Transverse colon (tissue), 4 donors: Measurements from ENCODE around the gene CKLF. TPM values are rescaled to one million over a fixed set of nuclear protein-coding genes. Genes with fewer than 3 reads are reported as not detected.

ENCODE experiments used
- DNase-seq: peaks from one replicate; pipeline ENCODE4 v3.0.0-alpha.2; 2019
- H3K27ac ChIP-seq, 4 donors: fragments of 200-600 bp; sonication (generic); 2 replicates each; pipeline ENCODE4 v1.5.1; 2016 to 2018; ENCODE audit warnings: inconsistent platforms in 4 of 4
- H3K27me3 ChIP-seq: fragments of 200-600 bp; sonication (generic); 2 replicates; pipeline ENCODE4 v1.5.1; 2017; ENCODE audit warnings: inconsistent platforms
- H3K36me3 ChIP-seq, 4 donors: fragments of 200-600 bp; sonication (generic); 2 replicates each; pipeline ENCODE4 v1.5.1; 2017 to 2019; ENCODE audit warnings: inconsistent platforms in 4 of 4
- H3K4me1 ChIP-seq, 4 donors: fragments of 200-600 bp; sonication (generic); 2 replicates each; pipeline ENCODE4 v1.5.1; 2017 to 2020; ENCODE audit warnings: inconsistent platforms in 4 of 4
- H3K4me3 ChIP-seq, 4 donors: fragments of 200-600 bp; sonication (generic); 1 replicate in 1 of 4; 2 replicates in 3 of 4; pipeline versions ENCODE4 v1.5.1 to v1.6.1; 2017 to 2019; ENCODE audit warnings: inconsistent platforms in 4 of 4
- H3K9me3 ChIP-seq, 2 donors: fragments of 200-600 bp; sonication (generic); 2 replicates each; pipeline ENCODE4 v1.5.1; 2017 to 2019; ENCODE audit warnings: inconsistent platforms in 2 of 2
- EP300 ChIP-seq: sonication (generic); formaldehyde crosslinking; IDR thresholded peaks from one replicate; pipeline ENCODE4 v1.6.1; 2017; ENCODE audit warnings: antibody characterized with exemption, low read depth
- POLR2A ChIP-seq: fragments of 450-650 bp; IDR thresholded peaks from one replicate; pipeline ENCODE4 v1.6.1; 2016; ENCODE audit warnings: antibody characterized with exemption, mild to moderate bottlenecking, moderate library complexity
- POLR2AphosphoS5 ChIP-seq, 3 donors: sonication (generic); formaldehyde crosslinking; IDR thresholded peaks; one replicate each; pipeline ENCODE4 v1.6.1; 2016; ENCODE audit warnings: antibody characterized with exemption in 3 of 3
- WGBS, 2 donors: methylation state at CpG; one replicate each; pipeline ENCODE4 v1.1.5; 2018; ENCODE audit warnings: low coverage in 1 of 2; 5-methylcytosine and 5-hydroxymethylcytosine counted together
- in situ Hi-C, 4 donors: fragments of 200-750 bp; cut with MboI; loops; one replicate each; pipeline versions ENCODE4 v1.15.0 to v1.15.1; 2017; ENCODE audit warnings: low sequenced_read_pairs in 3 of 4, low pct_ligation_motif_present in 1 of 4, low pct_unique_long_range_greater_than_20kb in 1 of 4
- intact Hi-C: fragments of 100-400 bp; cut with DNase I; formaldehyde crosslinking; loops from one replicate; pipeline ENCODE4 v1.15.1; 2023; ENCODE audit warnings: low total_unique reads
- total RNA-seq, 4 donors: library from RNA; depleted of rRNA; stranded (reverse); fragments of >200 nt; gene quantifications; one replicate each; pipeline ENCODE4 v1.1.0, GENCODE V29; 2016
- TF ChIP-seq, protein P1 (sequence below), 5 experiments: fragments of 200-600 bp in 3 of 5; fragments of 450-650 bp in 2 of 5; sonication (generic) in 3 of 5; IDR thresholded peaks; 1 replicate in 2 of 5; 2 replicates in 3 of 5; pipeline ENCODE4 v1.5.1; 2016 to 2017; ENCODE audit warnings: antibody characterized with exemption in 5 of 5, inconsistent platforms in 3 of 5, mild to moderate bottlenecking in 2 of 5, moderate library complexity in 1 of 5

Gene CKLF
- total RNA-seq, 4 donors from 2014 or later, result 25.3 to 108 (median 39.1) TPM

GRCh38 chr16:66574531-66574930 is 22.2 kb downstream of the CKLF start:
- Histone ChIP-seq H3K36me3 (no peaks in the 10 kb centered on the region), H3K27ac (no peak overlapping the region), H3K27me3 (peaks cover 25% of the 10 kb centered on the region), H3K4me1 (peaks cover 0 to 20% (median 14%) of the 10 kb centered on the region in 4 donors), H3K9me3 (no peaks in the 10 kb centered on the region), H3K4me3 (no peak overlapping the region)
- no peak for TF ChIP-seq POLR2A
- TF ChIP-seq POLR2AphosphoS5 (IDR thresholded peaks at IDR 0.05), result no peak
- TF ChIP-seq EP300, result no peak
- TF ChIP-seq, protein P1, sequence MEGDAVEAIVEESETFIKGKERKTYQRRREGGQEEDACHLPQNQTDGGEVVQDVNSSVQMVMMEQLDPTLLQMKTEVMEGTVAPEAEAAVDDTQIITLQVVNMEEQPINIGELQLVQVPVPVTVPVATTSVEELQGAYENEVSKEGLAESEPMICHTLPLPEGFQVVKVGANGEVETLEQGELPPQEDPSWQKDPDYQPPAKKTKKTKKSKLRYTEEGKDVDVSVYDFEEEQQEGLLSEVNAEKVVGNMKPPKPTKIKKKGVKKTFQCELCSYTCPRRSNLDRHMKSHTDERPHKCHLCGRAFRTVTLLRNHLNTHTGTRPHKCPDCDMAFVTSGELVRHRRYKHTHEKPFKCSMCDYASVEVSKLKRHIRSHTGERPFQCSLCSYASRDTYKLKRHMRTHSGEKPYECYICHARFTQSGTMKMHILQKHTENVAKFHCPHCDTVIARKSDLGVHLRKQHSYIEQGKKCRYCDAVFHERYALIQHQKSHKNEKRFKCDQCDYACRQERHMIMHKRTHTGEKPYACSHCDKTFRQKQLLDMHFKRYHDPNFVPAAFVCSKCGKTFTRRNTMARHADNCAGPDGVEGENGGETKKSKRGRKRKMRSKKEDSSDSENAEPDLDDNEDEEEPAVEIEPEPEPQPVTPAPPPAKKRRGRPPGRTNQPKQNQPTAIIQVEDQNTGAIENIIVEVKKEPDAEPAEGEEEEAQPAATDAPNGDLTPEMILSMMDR (IDR thresholded peaks at IDR 0.05), result no peak
- no peak for DNase-seq
- in situ Hi-C loops (no loop called here), intact Hi-C loops (no loop called here)
- 84 to 94% methylated on average over 3 of the region's 3 CpGs for WGBS, 2 donors

DNA sequence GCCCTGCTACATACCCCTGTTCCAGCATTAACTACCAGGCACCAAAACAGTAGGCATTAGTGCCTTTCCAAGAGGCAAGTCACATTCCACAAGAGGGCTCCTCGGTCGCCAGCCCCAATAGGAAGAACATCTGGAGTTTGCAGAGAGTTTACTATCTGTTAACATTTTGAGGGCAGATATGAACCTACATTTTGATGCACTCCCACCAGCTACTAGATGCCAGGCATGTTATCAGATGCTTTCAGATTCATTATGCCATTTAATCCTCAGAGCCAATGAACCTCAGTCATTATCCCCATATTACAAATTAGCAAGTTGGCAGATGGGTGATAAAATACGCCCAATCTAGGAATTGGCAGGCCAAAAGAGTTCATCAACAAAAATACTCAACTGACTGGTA is 22.7 kb downstream of the CKLF start:
- 92% methylated on average over 3 of the region's 3 CpGs; no CpG with 5 or more reads in 1 of the 2 donors for WGBS, 2 donors
- no peak overlapping the region for H3K4me3 ChIP-seq

GRCh38 chr16:66576296-66576695 is 23.9 kb downstream of the CKLF start:
- intact Hi-C loops (no loop called here), in situ Hi-C loops (loop anchor here in 3 of 4 donors (25.0 kb wide), 2 partner anchors 89 to 164 kb away; no protein-coding TSS in a partner anchor)
- Histone ChIP-seq H3K4me1 (peaks cover 0 to 13% (median 11%) of the 10 kb centered on the region in 4 donors), H3K27ac (no peak overlapping the region), H3K27me3 (peaks cover 30% of the 10 kb centered on the region), H3K36me3 (no peaks in the 10 kb centered on the region), H3K4me3 (no peak overlapping the region), H3K9me3 (no peaks in the 10 kb centered on the region)
- TF ChIP-seq EP300 (no peak), POLR2AphosphoS5 (IDR thresholded peaks at IDR 0.05) (no peak), POLR2A (no peak)
- TF ChIP-seq, protein P1 (IDR thresholded peaks at IDR 0.05), result no peak
- no peak for DNase-seq
- 80 to 95% methylated on average over 1 to 5 of the region's 5 CpGs for WGBS, 2 donors

More for the DNA sequence above, 22.7 kb downstream of the CKLF start:
- Histone ChIP-seq H3K4me1 (peaks cover 0 to 15% (median 11%) of the 10 kb centered on the region in 4 donors), H3K9me3 (no peaks in the 10 kb centered on the region), H3K36me3 (no peaks in the 10 kb centered on the region), H3K27me3 (peaks cover 30% of the 10 kb centered on the region), H3K27ac (no peak overlapping the region)
- no peak for DNase-seq
- TF ChIP-seq EP300 (no peak), POLR2A (no peak), POLR2AphosphoS5 (IDR thresholded peaks at IDR 0.05) (no peak)
- TF ChIP-seq, protein P1 (IDR thresholded peaks at IDR 0.05), result no peak
- in situ Hi-C loops (loop anchor here in 3 of 4 donors (25.0 kb wide), 2 partner anchors 88 to 163 kb away; no protein-coding TSS in a partner anchor), intact Hi-C loops (no loop called here)

DNA sequence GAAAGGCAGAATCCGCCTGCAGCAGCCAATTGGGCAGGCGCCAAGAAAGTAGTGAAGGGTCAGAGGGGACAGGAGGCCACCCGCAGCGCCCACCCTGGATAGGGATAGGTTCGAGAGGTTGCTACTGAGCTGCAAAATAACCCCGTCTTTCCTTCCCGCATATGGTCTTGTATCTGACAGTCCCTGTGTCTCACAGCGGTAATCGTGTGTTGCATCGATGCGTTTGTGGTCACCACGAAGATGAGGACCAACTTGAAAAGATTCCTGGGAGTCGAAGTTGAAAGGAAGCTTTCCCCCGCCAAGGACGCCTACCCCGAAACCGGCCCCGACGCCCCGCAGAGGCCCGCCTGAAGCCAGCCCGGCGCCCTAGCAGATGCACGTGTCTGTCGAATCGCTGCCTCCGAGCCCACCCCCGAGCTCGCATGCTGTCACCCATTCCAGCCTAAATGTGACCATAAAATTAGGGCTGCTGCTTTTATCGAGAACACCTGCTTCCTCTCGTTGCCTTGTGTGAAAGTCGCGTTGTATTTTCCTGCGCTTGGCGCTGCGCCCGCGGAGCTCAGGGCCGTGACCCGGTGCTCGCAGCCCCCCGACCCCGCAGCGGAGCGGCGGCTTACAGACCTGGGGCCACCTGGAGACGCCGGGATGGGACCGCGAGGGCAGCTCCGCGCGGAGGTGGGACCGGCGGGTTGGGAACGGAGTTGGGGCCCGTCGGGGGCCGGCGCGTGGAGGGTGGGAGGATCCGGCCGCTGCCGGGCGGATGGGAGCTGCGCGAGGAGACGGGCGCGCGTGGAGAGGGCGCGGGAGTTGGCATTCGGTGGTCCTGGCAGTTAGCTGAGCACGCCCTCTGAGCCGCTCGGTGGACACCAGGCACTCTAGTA is 26.5 kb downstream of the CKLF start, which contains the start of gene CMTM2:
CMTM2 (plus strand) TSS at position 813 of the 881 bp plus-strand sequence. CDS start 145 bp downstream, outside the sequence.
- Histone ChIP-seq H3K4me3 (peak within 1 kb of the TSS in 2 of 4 donors; percentile 15 to 38), H3K4me1 (peaks cover 0 to 16% (median 11%) of the 10 kb centered on the region in 4 donors), H3K27ac (no peak within 1 kb of the TSS), H3K9me3 (no peaks in the 10 kb centered on the region), H3K36me3 (no peaks in the 10 kb centered on the region), H3K27me3 (peaks cover 30% of the 10 kb centered on the region)
- in situ Hi-C loops, result loop anchor here in 3 of 4 donors (25.0 kb wide), 2 partner anchors 92 to 167 kb away; no protein-coding TSS in a partner anchor
- no peak for DNase-seq
- intact Hi-C loops, result no loop called here
- WGBS, 2 donors, result 41% methylated on average over 75 of the region's 77 CpGs; no CpG with 5 or more reads in 1 of the 2 donors
- TF ChIP-seq, protein P1 (IDR thresholded peaks at IDR 0.05), result no peak
- TF ChIP-seq POLR2AphosphoS5 (IDR thresholded peaks at IDR 0.05) (no peak), POLR2A (no peak), EP300 (no peak)
